Sigmoid colon (tissue), 7 donors: ENCODE results near the gene TRABD2B. TPM values are rescaled to one million over a fixed set of nuclear protein-coding genes. Genes with fewer than 3 reads are reported as not detected.

Experiments used
- DNase-seq: peaks from one replicate; pipeline ENCODE4 v3.0.0-alpha.2; 2019
- H3K27ac ChIP-seq, 4 donors: fragments of 200-600 bp; sonication (generic); one replicate each; pipeline ENCODE4 v1.5.1; 2016 to 2019; ENCODE audit warnings: mild to moderate bottlenecking in 1 of 4
- H3K27me3 ChIP-seq, 3 donors: fragments of 200-600 bp; sonication (generic); one replicate each; pipeline ENCODE4 v1.5.1; 2019; ENCODE audit warnings: mild to moderate bottlenecking in 1 of 3
- H3K36me3 ChIP-seq, 4 donors: fragments of 200-600 bp; sonication (generic); one replicate each; pipeline ENCODE4 v1.5.1; 2016 to 2019
- H3K4me1 ChIP-seq, 4 donors: fragments of 200-600 bp; sonication (generic); one replicate each; pipeline ENCODE4 v1.5.1; 2017 to 2019
- H3K4me3 ChIP-seq, 4 donors: fragments of 200-600 bp; sonication (generic); one replicate each; pipeline ENCODE4 v1.5.1; 2017 to 2019; ENCODE audit warnings: mild to moderate bottlenecking in 2 of 4, moderate library complexity in 1 of 4
- H3K9me3 ChIP-seq, 4 donors: fragments of 200-600 bp in 3 of 4; sonication (generic) in 3 of 4; one replicate each; pipeline versions ENCODE4 v1.5.1 to v1.6.1; 2013 to 2019
- CTCF ChIP-seq, 4 experiments: fragments of 450-650 bp in 3 of 4; fragments of 200-600 bp in 1 of 4; IDR thresholded peaks; one replicate each; pipeline ENCODE4 v1.5.1; 2016 to 2019; ENCODE audit warnings: antibody characterized with exemption in 4 of 4, mild to moderate bottlenecking in 3 of 4, moderate library complexity in 2 of 4
- EP300 ChIP-seq, 4 donors: sonication (generic); formaldehyde crosslinking; IDR thresholded peaks; one replicate each; pipeline ENCODE4 v1.6.1; 2017; ENCODE audit warnings: antibody characterized with exemption in 4 of 4
- POLR2A ChIP-seq, 2 donors: fragments of 450-650 bp; IDR thresholded peaks; one replicate each; pipeline ENCODE4 v1.6.1; 2016; ENCODE audit warnings: antibody characterized with exemption in 2 of 2, mild to moderate bottlenecking in 2 of 2, moderate library complexity in 2 of 2
- POLR2AphosphoS5 ChIP-seq, 4 donors: sonication (generic); formaldehyde crosslinking; IDR thresholded peaks; one replicate each; pipeline ENCODE4 v1.6.1; 2017; ENCODE audit warnings: antibody characterized with exemption in 4 of 4
- WGBS, 2 donors: extraction: QIAGEN DNeasy Blood & Tissue Kit; methylation state at CpG; one replicate each; pipeline ENCODE4 v1.1.7; 2013; 5-methylcytosine and 5-hydroxymethylcytosine counted together
- intact Hi-C: fragments of 100-400 bp; cut with DNase I; formaldehyde crosslinking; loops from one replicate; pipeline ENCODE4 v1.15.1; 2023
- polyA plus RNA-seq, 3 donors: library from polyadenylated mRNA; stranded (reverse); fragments of 200-250 nt; gene quantifications; one replicate each; pipeline ENCODE4 v1.2.3, GENCODE V29; 2013
- total RNA-seq, 4 donors: library from RNA; depleted of rRNA; stranded (reverse); fragments of >200 nt; gene quantifications; one replicate each; pipeline ENCODE4 v1.1.0, GENCODE V29; 2016
- donor health status: healthy with polysubstance abuse.
- donor health status: Bipolar disorder and iron deficiency.
- donor health status: healthy.

TRABD2B gene
- total and polyA plus RNA-seq, 7 donors, result 0.63 to 1.8 (median 1.0) TPM; not detected in 1

DNA sequence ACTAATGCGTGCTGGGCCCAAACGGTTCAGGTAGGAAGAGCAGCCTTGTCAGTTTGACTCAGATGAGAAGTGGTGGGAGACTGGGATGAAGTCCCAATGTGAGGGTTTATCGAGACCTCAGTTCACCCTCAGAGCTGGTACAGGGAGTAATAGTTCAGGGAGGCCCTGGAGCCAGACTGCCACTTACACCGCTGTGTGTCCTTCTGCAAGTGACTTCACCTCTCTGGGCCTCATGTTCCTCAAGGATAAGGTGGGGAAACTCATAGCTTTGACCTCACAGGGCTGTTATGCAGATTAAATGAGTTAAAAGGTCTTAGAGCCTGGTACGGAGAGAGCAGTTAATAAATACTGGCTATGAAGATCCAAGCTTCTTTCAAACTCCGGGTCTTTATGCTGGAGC, 219.9 kb downstream of the TRABD2B start:
- H3K36me3 ChIP-seq, result no peaks in the 10 kb centered on the region
- WGBS, 2 donors, result 91 to 93% methylated on average over 6 of the region's 6 CpGs
- H3K4me3 ChIP-seq, result no peak overlapping the region
- no peak for DNase-seq
- no peaks in the 10 kb centered on the region for H3K9me3 ChIP-seq
- peaks cover 0 to 8% (median 0%) of the 10 kb centered on the region in 4 donors for H3K4me1 ChIP-seq
- TF ChIP-seq CTCF (IDR thresholded peaks at IDR 0.05) (no peak), POLR2A (IDR thresholded peaks at IDR 0.05) (no peak), EP300 (IDR thresholded peaks at IDR 0.05) (no peak), POLR2AphosphoS5 (IDR thresholded peaks at IDR 0.05) (no peak)
- no peak overlapping the region for H3K27ac ChIP-seq
- intact Hi-C loops, result no loop called here
- H3K27me3 ChIP-seq, result no peaks in the 10 kb centered on the region

DNA sequence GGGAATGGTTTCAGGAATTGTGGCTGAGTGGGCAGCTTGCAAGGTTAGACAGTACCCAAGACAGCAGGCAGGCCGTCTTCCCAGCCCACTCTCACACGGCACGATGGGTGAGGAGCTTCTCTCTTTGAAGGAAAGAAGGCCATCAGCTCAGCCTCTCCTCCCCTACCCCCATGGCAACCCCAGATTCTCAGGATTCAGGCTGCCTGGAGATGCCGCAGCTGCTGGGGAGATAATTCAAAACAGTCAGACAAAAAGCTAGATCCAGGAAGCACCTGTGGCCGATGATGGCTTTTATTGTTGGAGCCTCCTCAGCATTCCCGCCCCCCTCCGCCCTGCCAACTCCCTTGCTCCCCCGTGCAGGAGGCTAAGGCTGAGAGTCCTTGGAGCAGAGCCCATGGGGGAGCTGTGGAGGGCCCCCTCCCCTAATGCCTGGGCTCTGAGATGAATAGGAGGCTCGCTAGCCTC, 220.5 kb downstream of the TRABD2B start:
- H3K4me3 ChIP-seq, result no peak overlapping the region
- peaks cover 0 to 8% (median 3%) of the 10 kb centered on the region in 4 donors for H3K4me1 ChIP-seq
- H3K27me3 ChIP-seq, result no peaks in the 10 kb centered on the region
- TF ChIP-seq EP300 (IDR thresholded peaks at IDR 0.05), result no peak
- no peak for TF ChIP-seq POLR2A (IDR thresholded peaks at IDR 0.05)
- TF ChIP-seq CTCF (IDR thresholded peaks at IDR 0.05), result no peak
- no peak for TF ChIP-seq POLR2AphosphoS5 (IDR thresholded peaks at IDR 0.05)
- DNase-seq, result no peak
- no peaks in the 10 kb centered on the region for H3K9me3 ChIP-seq
- no peaks in the 10 kb centered on the region for H3K36me3 ChIP-seq
- whole genome bisulfite sequencing, 2 donors, result 69 to 79% methylated on average over 9 of the region's 9 CpGs
- H3K27ac ChIP-seq, result no peak overlapping the region
- intact Hi-C loops, result no loop called here

DNA sequence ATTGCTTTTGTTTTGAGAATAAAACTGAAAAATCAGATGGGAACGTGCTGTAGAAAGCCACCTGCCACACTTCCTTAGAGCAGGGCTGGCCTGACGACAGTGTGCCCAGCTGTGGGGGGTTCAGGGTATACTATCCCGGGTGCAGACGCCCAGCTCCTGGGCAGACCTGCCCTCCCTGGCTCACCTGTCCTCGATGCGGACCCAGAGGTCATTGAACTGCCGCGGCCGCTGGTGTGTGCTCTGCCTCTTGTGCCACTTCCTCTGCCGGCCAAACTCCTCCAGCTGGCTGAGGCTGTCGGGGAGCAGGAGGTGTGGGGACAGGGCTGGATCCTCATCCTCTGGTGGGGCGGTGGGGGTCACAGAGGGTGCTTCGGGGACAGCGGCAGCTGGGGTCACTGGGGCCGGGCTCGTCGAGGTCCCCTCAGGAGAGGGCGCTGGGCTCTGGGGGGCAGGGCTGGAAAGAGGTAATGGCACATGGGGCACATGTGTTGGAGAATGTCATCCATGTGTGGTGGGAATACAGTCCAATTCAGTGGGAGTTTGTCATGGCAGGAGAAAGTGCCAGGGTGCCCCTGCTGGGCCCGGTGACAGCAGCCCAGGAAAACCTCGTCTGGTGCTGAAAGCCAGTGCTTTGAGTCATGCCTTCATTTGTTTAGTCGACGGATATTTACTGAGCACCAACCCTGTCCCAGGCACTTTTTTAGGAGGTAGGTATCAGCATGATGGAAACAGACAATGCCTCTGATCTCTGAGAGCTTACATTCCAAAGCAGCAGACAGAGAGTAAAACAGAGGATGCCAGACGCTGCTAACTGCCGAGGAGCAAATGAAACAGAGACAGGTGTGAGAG, 222.0 kb downstream of the TRABD2B start:
- Histone ChIP-seq H3K27ac (no peak overlapping the region), H3K36me3 (no peaks in the 10 kb centered on the region), H3K4me3 (no peak overlapping the region), H3K9me3 (no peaks in the 10 kb centered on the region), H3K4me1 (peaks cover 0 to 7% (median 2%) of the 10 kb centered on the region in 4 donors), H3K27me3 (no peaks in the 10 kb centered on the region)
- 87 to 90% methylated on average over 24 of the region's 24 CpGs for WGBS, 2 donors
- intact Hi-C loops, result no loop called here
- DNase-seq, result no peak
- TF ChIP-seq POLR2AphosphoS5 (IDR thresholded peaks at IDR 0.05) (no peak), POLR2A (IDR thresholded peaks at IDR 0.05) (no peak), EP300 (IDR thresholded peaks at IDR 0.05) (no peak), CTCF (IDR thresholded peaks at IDR 0.05) (no peak)

GRCh38 chr1:47772960-47773682, 224.1 kb downstream of the TRABD2B start:
- Histone ChIP-seq H3K36me3 (no peaks in the 10 kb centered on the region), H3K27ac (no peak overlapping the region), H3K27me3 (no peaks in the 10 kb centered on the region), H3K9me3 (no peaks in the 10 kb centered on the region), H3K4me1 (peaks cover 0 to 7% (median 2%) of the 10 kb centered on the region in 4 donors), H3K4me3 (no peak overlapping the region)
- DNase-seq, result no peak
- no peak for TF ChIP-seq CTCF (IDR thresholded peaks at IDR 0.05)
- intact Hi-C loops, result no loop called here
- WGBS, 2 donors, result 90 to 92% methylated on average over 11 of the region's 11 CpGs
